Hepatocyte (in vitro differentiated cells): ENCODE results near the gene C17orf100. TPM values are rescaled to one million over a fixed set of nuclear protein-coding genes. Genes with fewer than 3 reads are reported as not detected.

ENCODE experiments used
- DNase-seq: peaks from one replicate; pipeline ENCODE4 v3.0.0-alpha.2; 2016; ENCODE audit warnings: low spot score
- H2AFZ ChIP-seq: fragments of 200-600 bp; sonication (generic); 2 replicates; pipeline ENCODE4 v1.6.0; 2016; ENCODE audit warnings: antibody characterized with exemption, mild to moderate bottlenecking
- H3K27ac ChIP-seq: fragments of 200-600 bp; sonication (generic); 2 replicates; pipeline ENCODE4 v1.5.1; 2016; ENCODE audit warnings: mild to moderate bottlenecking
- H3K27me3 ChIP-seq: fragments of 200-600 bp; sonication (generic); 2 replicates; pipeline ENCODE4 v1.6.1; 2016
- H3K36me3 ChIP-seq: fragments of 200-600 bp; sonication (generic); replicated peaks from 2 replicates; pipeline ENCODE4 v1.5.1; 2016; ENCODE audit warnings: low read depth; ENCODE audit not compliant: insufficient read depth
- H3K4me1 ChIP-seq: fragments of 200-600 bp; sonication (generic); 2 replicates; pipeline ENCODE4 v1.5.1; 2016; ENCODE audit warnings: mild to moderate bottlenecking, moderate library complexity; ENCODE audit not compliant: insufficient read depth
- H3K4me2 ChIP-seq: fragments of 200-600 bp; sonication (generic); 2 replicates; pipeline ENCODE4 v1.6.0; 2016
- H3K4me3 ChIP-seq: fragments of 200-600 bp; sonication (generic); 2 replicates; pipeline ENCODE4 v1.5.1; 2016; ENCODE audit warnings: mild to moderate bottlenecking
- H3K79me2 ChIP-seq: fragments of 200-600 bp; sonication (generic); 2 replicates; pipeline ENCODE4 v1.6.0; 2017; ENCODE audit warnings: mild to moderate bottlenecking
- H3K9me2 ChIP-seq: fragments of 200-600 bp; sonication (generic); replicated peaks from 2 replicates; pipeline ENCODE4 v1.6.0; 2017; ENCODE audit warnings: mild to moderate bottlenecking; ENCODE audit not compliant: insufficient read depth
- H3K9me3 ChIP-seq: fragments of 200-600 bp; sonication (generic); 2 replicates; pipeline ENCODE4 v1.5.1; 2016; ENCODE audit warnings: low read depth, mild to moderate bottlenecking
- H4K20me1 ChIP-seq: fragments of 200-600 bp; sonication (generic); 2 replicates; pipeline ENCODE4 v1.6.0; 2016; ENCODE audit warnings: mild to moderate bottlenecking; ENCODE audit not compliant: insufficient read depth, poor library complexity, severe bottlenecking
- CTCF ChIP-seq: fragments of 200-600 bp; sonication (generic); IDR thresholded peaks from 2 replicates; pipeline ENCODE4 v1.5.1; 2016; ENCODE audit warnings: antibody characterized with exemption, mild to moderate bottlenecking; ENCODE audit not compliant: poor library complexity
- EZH2 ChIP-seq: fragments of 200-600 bp; sonication (generic); IDR thresholded peaks from 2 replicates; pipeline ENCODE4 v1.6.1; 2016; ENCODE audit warnings: antibody characterized with exemption, mild to moderate bottlenecking, borderline replicate concordance
- EZH2phosphoT487 ChIP-seq: fragments of 200-600 bp; sonication (generic); IDR thresholded peaks from one replicate; pipeline ENCODE4 v1.6.1; 2018; ENCODE audit warnings: antibody characterized with exemption, mild to moderate bottlenecking, low read depth, moderate library complexity; ENCODE audit not compliant: unreplicated experiment, severe bottlenecking
- WGBS: methylation state at CpG from one replicate; pipeline ENCODE4 v1.1.6; 2016; ENCODE audit warnings: low lambda C conversion rate; ENCODE audit errors: missing lambda C conversion rate; 5-methylcytosine and 5-hydroxymethylcytosine counted together
- polyA plus RNA-seq: library from polyadenylated mRNA; unstranded; fragments of >200 nt; fragmentation: Nextera tagmentation; extraction: Ambion mirVana; gene quantifications from 2 replicates; pipeline ENCODE4 v1.2.1, GENCODE V29; 2016
- total RNA-seq: library from RNA; depleted of rRNA; stranded (reverse); fragments of >200 nt; gene quantifications from 2 replicates; pipeline ENCODE4 v1.2.3, GENCODE V29; 2014

C17orf100 gene
- total and polyA plus RNA-seq, 2 experiments from 2014 or later = 4.5 to 5.5 TPM

GRCh38 chr17:6699997-6700947 is 48.7 kb downstream of the C17orf100 start:
- Histone ChIP-seq H3K79me2 (no peaks in the 10 kb centered on the region), H3K27ac (peak overlapping the region; percentile 50), H3K4me1 (peaks cover 18% of the 10 kb centered on the region), H3K27me3 (no peaks in the 10 kb centered on the region), H3K4me3 (no peak overlapping the region), H4K20me1 (no peaks in the 10 kb centered on the region), H3K9me2 (no peaks in the 10 kb centered on the region), H3K4me2 (peak overlapping the region; percentile 47), H3K9me3 (no peaks in the 10 kb centered on the region), H2AFZ (no peak overlapping the region), H3K36me3 (no peaks in the 10 kb centered on the region)
- 33% methylated on average over 16 of the region's 16 CpGs for WGBS
- TF ChIP-seq EZH2 (no peak), CTCF (no peak), EZH2phosphoT487 (no peak)
- peak; percentile 46 for DNase-seq

GRCh38 chr17:6700948-6701307 is 49.4 kb downstream of the C17orf100 start:
- Histone ChIP-seq H3K79me2 (no peaks in the 10 kb centered on the region), H3K9me2 (no peaks in the 10 kb centered on the region), H3K4me2 (peak overlapping the region; percentile 11), H3K36me3 (no peaks in the 10 kb centered on the region), H3K4me1 (peaks cover 18% of the 10 kb centered on the region), H3K4me3 (no peak overlapping the region), H3K27ac (peak overlapping the region; percentile 50), H4K20me1 (no peaks in the 10 kb centered on the region), H3K27me3 (no peaks in the 10 kb centered on the region), H3K9me3 (no peaks in the 10 kb centered on the region), H2AFZ (no peak overlapping the region)
- TF ChIP-seq EZH2 (no peak), CTCF (no peak), EZH2phosphoT487 (no peak)
- 71% methylated on average over 8 of the region's 8 CpGs for WGBS
- no peak for DNase-seq

GRCh38 chr17:6701719-6702118 is 50.2 kb downstream of the C17orf100 start:
- WGBS = 39% methylated on average over 11 of the region's 11 CpGs
- Histone ChIP-seq H3K4me2 (no peak overlapping the region), H3K36me3 (no peaks in the 10 kb centered on the region), H4K20me1 (no peaks in the 10 kb centered on the region), H3K27ac (no peak overlapping the region), H3K79me2 (no peaks in the 10 kb centered on the region), H3K4me1 (peaks cover 18% of the 10 kb centered on the region), H3K9me3 (no peaks in the 10 kb centered on the region), H2AFZ (no peak overlapping the region), H3K9me2 (no peaks in the 10 kb centered on the region), H3K27me3 (no peaks in the 10 kb centered on the region), H3K4me3 (no peak overlapping the region)
- DNase-seq = peak; percentile 47
- no peak for TF ChIP-seq EZH2
- TF ChIP-seq CTCF = peak; percentile 26
- TF ChIP-seq EZH2phosphoT487 = no peak
